H1 (cell line): ENCODE data around the gene PDZD2. TPM values are rescaled to one million over a fixed set of nuclear protein-coding genes. Genes with fewer than 3 reads are reported as not detected.
A peak's percentile ranks its signal among the peaks of the same experiment; 100 is the strongest.

Source experiments
- ASH2L ChIP-seq: fragments of 200-600, 300-600 bp; sonication (generic); IDR thresholded peaks from one replicate; pipeline ENCODE4 v1.7.1; 2017; ENCODE audit warnings: low read length
- BACH1 ChIP-seq: IDR thresholded peaks from 2 replicates; pipeline ENCODE4 v1.6.1; 2012; ENCODE audit warnings: low read length, improper control_type of control experiment
- CHD1 ChIP-seq: IDR thresholded peaks from 2 replicates; pipeline ENCODE4 v1.6.1; 2012; ENCODE audit warnings: low read depth, low read length, improper control_type of control experiment
- E2F6 ChIP-seq: IDR thresholded peaks from 2 replicates; pipeline ENCODE4 v1.6.1; 2012; ENCODE audit warnings: inconsistent platforms
- EGR1 ChIP-seq: IDR thresholded peaks from 2 replicates; pipeline ENCODE4 v1.6.1; 2011; ENCODE audit warnings: low read depth, low read length, borderline replicate concordance
- EP300 ChIP-seq, 2 experiments: IDR thresholded peaks; 1 replicate in 1 of 2; 2 replicates in 1 of 2; pipeline ENCODE4 v1.6.1; 2011 to 2012; ENCODE audit warnings: low read depth in 2 of 2, low read length in 2 of 2, mild to moderate bottlenecking in 2 of 2, borderline replicate concordance in 1 of 2, inconsistent platforms in 1 of 2, moderate library complexity in 1 of 2
- FOSL1 ChIP-seq: IDR thresholded peaks from 2 replicates; pipeline ENCODE4 v1.6.1; 2011; ENCODE audit warnings: mild to moderate bottlenecking, low read depth, low read length, moderate library complexity; ENCODE audit not compliant: insufficient read depth
- KDM4A ChIP-seq: IDR thresholded peaks from one replicate; pipeline ENCODE4 v1.7.1; 2012; ENCODE audit warnings: low read depth, mild to moderate bottlenecking, moderate library complexity, low read length, inconsistent platforms; ENCODE audit not compliant: severe bottlenecking
- KDM5A ChIP-seq: fragments of 200-600 bp; IDR thresholded peaks from 2 replicates; pipeline ENCODE4 v1.7.1; 2012; ENCODE audit warnings: mild to moderate bottlenecking, low read length, inconsistent platforms, mixed read lengths
- POU5F1 ChIP-seq: IDR thresholded peaks from 2 replicates; pipeline ENCODE4 v1.6.1; 2011; ENCODE audit warnings: low read depth, mild to moderate bottlenecking, low read length, moderate library complexity
- SP1 ChIP-seq: IDR thresholded peaks from 2 replicates; pipeline ENCODE4 v1.6.1; 2011; ENCODE audit warnings: low read depth, low read length
- SUZ12 ChIP-seq: fragments of 200-600 bp; sonication (generic); IDR thresholded peaks from 2 replicates; pipeline ENCODE4 v1.6.1; 2012; ENCODE audit warnings: mild to moderate bottlenecking, inconsistent platforms, low read length, moderate library complexity, mixed read lengths
- TAF7 ChIP-seq: optimal IDR thresholded peaks from 2 replicates; pipeline ENCODE3; 2011; ENCODE audit warnings: low read depth, mild to moderate bottlenecking, inconsistent platforms, low read length, moderate library complexity, borderline replicate concordance
- ZNF274 ChIP-seq: IDR thresholded peaks from 2 replicates; pipeline ENCODE4 v1.7.0; 2012; ENCODE audit warnings: low read length, borderline replicate concordance; ENCODE audit errors: extremely low read depth
- polyA plus RNA-seq, 7 experiments: library from polyadenylated mRNA; depleted of rRNA in 3 of 7; stranded (reverse) in 5 of 7; unstranded in 2 of 7; fragments of >200 nt in 5 of 7; fragments of 200-250 nt in 2 of 7; gene quantifications; 1 replicate in 5 of 7; 2 replicates in 1 of 7; 4 replicates in 1 of 7; pipeline versions ENCODE4 v1.2.1 to v1.2.3, GENCODE V29; 2011 to 2013; ENCODE audit warnings: missing spikeins in 2 of 7, mixed read lengths in 2 of 7
- total RNA-seq: library from RNA; stranded (reverse); fragmentation: NEBNext Ultra II Directional; extraction: Animal tissue kit (Norgen Biotek cat#: 25700); gene quantifications from 2 replicates; pipeline ENCODE4 v1.2.1, GENCODE V29; 2021

Gene PDZD2
- total and polyA plus RNA-seq, 2 of the 8 experiments (the other 6 are each of a cell fraction or from before 2014, with no cell fraction given) = 1.2 to 6.8 TPM

- TF ChIP-seq TAF7 = no peak
- TF ChIP-seq BACH1 = no peak
- no peak for TF ChIP-seq KDM5A
- TF ChIP-seq E2F6 = peak; percentile 54; the same call in 1 of the 2 replicates
- TF ChIP-seq KDM4A = no peak
- no peak for TF ChIP-seq FOSL1
- TF ChIP-seq CHD1 = no peak
- no peak for TF ChIP-seq EGR1
- no peak for TF ChIP-seq SUZ12
- TF ChIP-seq SP1 = 0 out of 2 replicates have a peak, but pooled peaks have one; percentile 32
- no peak for TF ChIP-seq ASH2L
- TF ChIP-seq POU5F1 = peak; percentile 27; the same call in 1 of the 2 replicates
- no peak for TF ChIP-seq ZNF274
- no peak for TF ChIP-seq EP300 (IDR thresholded peaks at IDR 0.05; ENCODE audit: borderline replicate concordance in 1 of 2, low read depth in 2 of 2, low read length in 2 of 2)
Measured at GRCh38 chr5:31965227-31965626, 326.3 kb downstream of the PDZD2 start (continued).
